ENCODE results near the gene WFS1.
A peak's percentile ranks its signal among the peaks of the same experiment; 100 is the strongest.

The WFS1 gene

GRCh38 chr4:6262847-6263487 lies 6.7 kb upstream of the WFS1 start:
- DNase-seq, result no peak

- no peak for DNase-seq
Observed at GRCh38 chr4:6263526-6264224, 6.0 kb upstream of the WFS1 start.

- peak; percentile 28 to 44 for DNase-seq
Observed at GRCh38 chr4:6264225-6264540, 5.5 kb upstream of the WFS1 start.

GRCh38 chr4:6265546-6265945 lies 4.1 kb upstream of the WFS1 start:
- no peak for DNase-seq

- DNase-seq, result no peak
Observed at GRCh38 chr4:6267573-6267972, 2.1 kb upstream of the WFS1 start.

- DNase-seq, result no peak
Observed at GRCh38 chr4:6268650-6269615, 717 bp upstream of the WFS1 start.

- DNase-seq, result no peak
Observed at GRCh38 chr4:6270636-6271121, 1.0 kb downstream of the WFS1 start.

- DNase-seq, result no peak
Observed at GRCh38 chr4:6271206-6271605, 1.6 kb downstream of the WFS1 start.

- DNase-seq, result no peak
Observed at GRCh38 chr4:6271701-6272465, 2.2 kb downstream of the WFS1 start.

GRCh38 chr4:6272863-6273660 lies 3.4 kb downstream of the WFS1 start:
- no peak for DNase-seq

- no peak for DNase-seq
Observed at GRCh38 chr4:6273661-6273990, 4.0 kb downstream of the WFS1 start.

GRCh38 chr4:6275351-6275750 lies 5.7 kb downstream of the WFS1 start:
- no peak for DNase-seq

GRCh38 chr4:6275898-6276806 lies 6.5 kb downstream of the WFS1 start:
- no peak for DNase-seq

GRCh38 chr4:6277139-6277802 lies 7.6 kb downstream of the WFS1 start:
- DNase-seq, result no peak

- no peak for DNase-seq
Observed at GRCh38 chr4:6277935-6278800, 8.5 kb downstream of the WFS1 start.

- DNase-seq, result peak; percentile 25 to 28
Observed at GRCh38 chr4:6278801-6279197, 9.1 kb downstream of the WFS1 start.

- DNase-seq, result no peak
Observed at GRCh38 chr4:6279582-6280289, 10.1 kb downstream of the WFS1 start.

- no peak for DNase-seq
Observed at GRCh38 chr4:6280365-6280996, 10.8 kb downstream of the WFS1 start.
